Neural crest cell (in vitro differentiated cells): ENCODE results near the gene DIAPH3. TPM values are rescaled to one million over a fixed set of nuclear protein-coding genes. Genes with fewer than 3 reads are reported as not detected.

Experiments
- DNase-seq: peaks from one replicate; pipeline ENCODE4 v3.0.0; 2021; ENCODE audit warnings: low read depth, mixed read lengths, low spot score
- H3K27ac Mint-ChIP-seq: one replicate; pipeline ENCODE4 v1.8.0; 2021; ENCODE audit warnings: mild to moderate bottlenecking, mixed read lengths; ENCODE audit not compliant: unreplicated experiment
- H3K27me3 Mint-ChIP-seq: 2 replicates; pipeline ENCODE4 v1.8.0; 2021; ENCODE audit warnings: low read depth, mild to moderate bottlenecking, mixed read lengths
- H3K36me3 Mint-ChIP-seq: 2 replicates; pipeline ENCODE4 v1.8.0; 2021; ENCODE audit warnings: low read depth, mild to moderate bottlenecking, mixed read lengths
- H3K4me1 Mint-ChIP-seq: 2 replicates; pipeline ENCODE4 v1.8.0; 2021; ENCODE audit warnings: mixed read lengths
- H3K4me3 Mint-ChIP-seq: one replicate; pipeline ENCODE4 v1.8.0; 2021; ENCODE audit warnings: mild to moderate bottlenecking, mixed read lengths
- H3K9me3 Mint-ChIP-seq: 2 replicates; pipeline ENCODE4 v1.8.0; 2021; ENCODE audit warnings: mixed read lengths
- CTCF ChIP-seq: fragments of 200-600 bp; sonication (generic); conservative IDR thresholded peaks from 2 replicates; pipeline ENCODE4 v1.5.0; 2021; ENCODE audit warnings: antibody characterized with exemption, mild to moderate bottlenecking
- total RNA-seq: library from RNA; stranded (reverse); gene quantifications from 2 replicates; pipeline ENCODE4 v1.2.1, GENCODE V29; 2021

Gene DIAPH3
- total RNA-seq, 1 donor from 2014 or later: 16.4 TPM

- no peak overlapping the region for H3K27ac Mint-ChIP-seq
These were observed 499.1 kb downstream of the DIAPH3 start for GRCh38 chr13:59664586-59664985.

GRCh38 chr13:59663707-59664106, 500.0 kb downstream of the DIAPH3 start:
- peaks cover 15% of the 10 kb centered on the region for H3K36me3 Mint-ChIP-seq
- no peak overlapping the region for H3K4me3 Mint-ChIP-seq
- peaks cover 2% of the 10 kb centered on the region for H3K9me3 Mint-ChIP-seq
- DNase-seq: no peak
- peaks cover 28% of the 10 kb centered on the region for H3K4me1 Mint-ChIP-seq
- TF ChIP-seq CTCF: no peak
- no peak overlapping the region for H3K27ac Mint-ChIP-seq
- H3K27me3 Mint-ChIP-seq: peaks cover 5% of the 10 kb centered on the region

More at GRCh38 chr13:59664586-59664985, 499.1 kb downstream of the DIAPH3 start:
- H3K9me3 Mint-ChIP-seq: peaks cover 2% of the 10 kb centered on the region
- H3K36me3 Mint-ChIP-seq: peaks cover 13% of the 10 kb centered on the region
- peaks cover 25% of the 10 kb centered on the region for H3K4me1 Mint-ChIP-seq
- no peak for DNase-seq
- H3K4me3 Mint-ChIP-seq: no peak overlapping the region
- peaks cover under 1% of the 10 kb centered on the region for H3K27me3 Mint-ChIP-seq
- TF ChIP-seq CTCF: no peak

- Mint-ChIP-seq H3K4me1 (peaks cover 29% of the 10 kb centered on the region), H3K9me3 (peaks cover 2% of the 10 kb centered on the region), H3K27me3 (peaks cover 17% of the 10 kb centered on the region), H3K27ac (no peak overlapping the region), H3K4me3 (no peak overlapping the region), H3K36me3 (peaks cover 15% of the 10 kb centered on the region)
- TF ChIP-seq CTCF: no peak
- DNase-seq: no peak
These were observed 503.1 kb downstream of the DIAPH3 start for GRCh38 chr13:59660582-59660981.

- Mint-ChIP-seq H3K9me3 (peaks cover 5% of the 10 kb centered on the region), H3K27ac (no peak overlapping the region), H3K27me3 (peaks cover 22% of the 10 kb centered on the region), H3K4me3 (no peak overlapping the region), H3K4me1 (peaks cover 32% of the 10 kb centered on the region), H3K36me3 (peaks cover 15% of the 10 kb centered on the region)
- TF ChIP-seq CTCF: no peak
- no peak for DNase-seq
These were observed 503.7 kb downstream of the DIAPH3 start for GRCh38 chr13:59659981-59660380.

- H3K27me3 Mint-ChIP-seq: peaks cover 30% of the 10 kb centered on the region
- peaks cover 8% of the 10 kb centered on the region for H3K36me3 Mint-ChIP-seq
- TF ChIP-seq CTCF: no peak
These were observed 504.9 kb downstream of the DIAPH3 start for GRCh38 chr13:59658738-59659330.

More at GRCh38 chr13:59658738-59659330, 504.9 kb downstream of the DIAPH3 start:
- H3K4me3 Mint-ChIP-seq: no peak overlapping the region
- DNase-seq: no peak
- no peak overlapping the region for H3K27ac Mint-ChIP-seq
- peaks cover 6% of the 10 kb centered on the region for H3K9me3 Mint-ChIP-seq
- peaks cover 38% of the 10 kb centered on the region for H3K4me1 Mint-ChIP-seq
